Measurements from ENCODE around the gene LPIN3.

The LPIN3 gene

DNA sequence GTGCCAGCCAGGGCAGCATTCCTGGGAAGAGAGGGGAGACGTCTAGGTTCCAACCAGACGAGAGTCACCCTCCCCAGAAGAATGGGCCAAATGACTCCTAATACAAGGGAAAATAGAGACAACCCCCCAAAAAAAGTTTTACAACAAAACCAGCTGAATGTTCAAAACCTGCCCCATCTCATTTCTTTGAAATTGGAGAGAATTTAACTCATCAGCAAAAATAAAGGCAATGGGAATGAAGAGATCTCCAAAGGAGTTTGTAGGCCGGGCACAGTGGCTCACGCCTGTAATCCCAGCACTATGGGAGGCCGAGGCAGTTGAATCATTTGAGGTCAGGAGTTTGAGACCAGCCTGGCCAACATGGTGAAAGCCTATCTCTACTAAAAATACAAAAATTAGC is 35.7 kb downstream of the LPIN3 start:
- Histone ChIP-seq H3K9me3 (ENCODE audit: insufficient read depth, low read depth, low read length) (no peaks in the 10 kb centered on the region), H3K4me2 (ENCODE audit: low read depth, low read length, poor library complexity, severe bottlenecking) (no peak overlapping the region), H2AFZ (ENCODE audit: low read length) (no peak overlapping the region), H3K9me2 (replicated peaks; ENCODE audit: low read depth, low read length) (no peaks in the 10 kb centered on the region), H3K79me2 (ENCODE audit: insufficient read depth, low read length) (no peaks in the 10 kb centered on the region), H3K9ac (ENCODE audit: low read depth, low read length, poor library complexity, severe bottlenecking) (no peak overlapping the region), H4K20me1 (ENCODE audit: insufficient read depth, low read length, poor library complexity, severe bottlenecking) (no peaks in the 10 kb centered on the region), H3K4me3 (ENCODE audit: low read length, poor library complexity, severe bottlenecking) (no peak overlapping the region), H3F3A (ENCODE audit: low read depth) (no peaks in the 10 kb centered on the region; the same call in 1 of the 2 replicates), H3K4me1 (ENCODE audit: insufficient read depth, low read length, poor library complexity, severe bottlenecking) (peaks cover 19% of the 10 kb centered on the region), H3K36me3 (ENCODE audit: insufficient read depth, low read length) (no peaks in the 10 kb centered on the region), H3K27me3 (ENCODE audit: insufficient read depth, low read length, poor library complexity, severe bottlenecking) (no peaks in the 10 kb centered on the region)
- no peak for TF ChIP-seq EZH2phosphoT487 (IDR thresholded peaks at IDR 0.05; ENCODE audit: borderline replicate concordance)
- TF ChIP-seq, protein P1, sequence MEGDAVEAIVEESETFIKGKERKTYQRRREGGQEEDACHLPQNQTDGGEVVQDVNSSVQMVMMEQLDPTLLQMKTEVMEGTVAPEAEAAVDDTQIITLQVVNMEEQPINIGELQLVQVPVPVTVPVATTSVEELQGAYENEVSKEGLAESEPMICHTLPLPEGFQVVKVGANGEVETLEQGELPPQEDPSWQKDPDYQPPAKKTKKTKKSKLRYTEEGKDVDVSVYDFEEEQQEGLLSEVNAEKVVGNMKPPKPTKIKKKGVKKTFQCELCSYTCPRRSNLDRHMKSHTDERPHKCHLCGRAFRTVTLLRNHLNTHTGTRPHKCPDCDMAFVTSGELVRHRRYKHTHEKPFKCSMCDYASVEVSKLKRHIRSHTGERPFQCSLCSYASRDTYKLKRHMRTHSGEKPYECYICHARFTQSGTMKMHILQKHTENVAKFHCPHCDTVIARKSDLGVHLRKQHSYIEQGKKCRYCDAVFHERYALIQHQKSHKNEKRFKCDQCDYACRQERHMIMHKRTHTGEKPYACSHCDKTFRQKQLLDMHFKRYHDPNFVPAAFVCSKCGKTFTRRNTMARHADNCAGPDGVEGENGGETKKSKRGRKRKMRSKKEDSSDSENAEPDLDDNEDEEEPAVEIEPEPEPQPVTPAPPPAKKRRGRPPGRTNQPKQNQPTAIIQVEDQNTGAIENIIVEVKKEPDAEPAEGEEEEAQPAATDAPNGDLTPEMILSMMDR (conservative IDR thresholded peaks at IDR 0.05; ENCODE audit: low read length): no peak

GRCh38 chr20:41377275-41377674 is 36.7 kb downstream of the LPIN3 start:
- Histone ChIP-seq H2AFZ (ENCODE audit: low read length) (no peak overlapping the region), H3K79me2 (ENCODE audit: insufficient read depth, low read length) (no peaks in the 10 kb centered on the region), H4K20me1 (ENCODE audit: insufficient read depth, low read length, poor library complexity, severe bottlenecking) (no peaks in the 10 kb centered on the region), H3K4me1 (ENCODE audit: insufficient read depth, low read length, poor library complexity, severe bottlenecking) (peaks cover 20% of the 10 kb centered on the region), H3K9me3 (ENCODE audit: insufficient read depth, low read depth, low read length) (no peaks in the 10 kb centered on the region), H3F3A (ENCODE audit: low read depth) (no peaks in the 10 kb centered on the region; the same call in 1 of the 2 replicates), H3K9ac (ENCODE audit: low read depth, low read length, poor library complexity, severe bottlenecking) (no peak overlapping the region), H3K4me3 (ENCODE audit: low read length, poor library complexity, severe bottlenecking) (no peak overlapping the region), H3K4me2 (ENCODE audit: low read depth, low read length, poor library complexity, severe bottlenecking) (no peak overlapping the region), H3K9me2 (replicated peaks; ENCODE audit: low read depth, low read length) (no peaks in the 10 kb centered on the region), H3K27me3 (ENCODE audit: insufficient read depth, low read length, poor library complexity, severe bottlenecking) (no peaks in the 10 kb centered on the region), H3K36me3 (ENCODE audit: insufficient read depth, low read length) (no peaks in the 10 kb centered on the region)
- TF ChIP-seq, protein P1 (conservative IDR thresholded peaks at IDR 0.05; ENCODE audit: low read length): no peak
- no peak for TF ChIP-seq EZH2phosphoT487 (IDR thresholded peaks at IDR 0.05; ENCODE audit: borderline replicate concordance)

DNA sequence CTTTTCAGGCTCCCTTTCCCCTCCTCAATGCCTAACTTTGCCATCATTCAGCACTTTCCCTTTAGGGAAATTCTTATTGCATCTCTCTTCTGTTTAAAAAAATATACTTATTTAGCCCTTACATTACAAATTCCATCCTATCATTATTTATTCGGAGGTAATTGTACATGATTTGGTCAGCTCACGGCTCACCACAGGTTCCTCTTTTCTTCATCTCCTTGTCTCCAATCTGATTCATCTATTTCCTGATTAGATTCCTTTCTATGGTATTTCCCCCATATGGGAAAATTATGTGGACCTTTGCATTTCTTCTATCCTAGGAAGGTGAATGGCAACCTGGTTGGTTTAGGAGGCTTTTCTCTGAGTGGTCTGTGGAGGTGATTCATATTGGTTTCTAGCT is 38.9 kb downstream of the LPIN3 start:
- H3K4me2 ChIP-seq (ENCODE audit: low read depth, low read length, poor library complexity, severe bottlenecking): no peak overlapping the region
- no peaks in the 10 kb centered on the region for H4K20me1 ChIP-seq (ENCODE audit: insufficient read depth, low read length, poor library complexity, severe bottlenecking)
- H3F3A ChIP-seq (ENCODE audit: low read depth): no peaks in the 10 kb centered on the region; the same call in 1 of the 2 replicates
- no peak overlapping the region for H3K4me3 ChIP-seq (ENCODE audit: low read length, poor library complexity, severe bottlenecking)
- peaks cover 23% of the 10 kb centered on the region for H3K4me1 ChIP-seq (ENCODE audit: insufficient read depth, low read length, poor library complexity, severe bottlenecking)
- H3K9me2 ChIP-seq (replicated peaks; ENCODE audit: low read depth, low read length): no peaks in the 10 kb centered on the region
- H3K79me2 ChIP-seq (ENCODE audit: insufficient read depth, low read length): no peaks in the 10 kb centered on the region
- H2AFZ ChIP-seq (ENCODE audit: low read length): no peak overlapping the region
- H3K36me3 ChIP-seq (ENCODE audit: insufficient read depth, low read length): no peaks in the 10 kb centered on the region
- TF ChIP-seq, protein P1 (conservative IDR thresholded peaks at IDR 0.05; ENCODE audit: low read length): no peak
- no peak for TF ChIP-seq EZH2phosphoT487 (IDR thresholded peaks at IDR 0.05; ENCODE audit: borderline replicate concordance)
- H3K27me3 ChIP-seq (ENCODE audit: insufficient read depth, low read length, poor library complexity, severe bottlenecking): no peaks in the 10 kb centered on the region
- no peak overlapping the region for H3K9ac ChIP-seq (ENCODE audit: low read depth, low read length, poor library complexity, severe bottlenecking)
- no peaks in the 10 kb centered on the region for H3K9me3 ChIP-seq (ENCODE audit: insufficient read depth, low read depth, low read length)
